Immature natural killer cell (primary cell): Measurements from ENCODE around the gene CITED4. TPM values are rescaled to one million over a fixed set of nuclear protein-coding genes. Genes with fewer than 3 reads are reported as not detected.
"Not testable (repeated sequence)": the region's sequence is repeated elsewhere in the genome, so short reads cannot be mapped to it uniquely, and the experiment has no call there.

Experiments used
- DNase-seq, 3 donors: peaks; one replicate each; pipeline ENCODE4 v3.0.0; 2022; ENCODE audit warnings: mixed read lengths in 1 of 3
- H3K27ac Mint-ChIP-seq, 6 donors: one replicate each; pipeline ENCODE4 v1.8.0; 2020; ENCODE audit warnings: mixed read lengths in 6 of 6, mild to moderate bottlenecking in 5 of 6, inconsistent platforms in 4 of 6, moderate library complexity in 3 of 6
- H3K27me3 Mint-ChIP-seq, 3 donors: one replicate each; pipeline ENCODE4 v1.8.0; 2020 to 2021; ENCODE audit warnings: low read depth in 3 of 3, mild to moderate bottlenecking in 3 of 3, mixed read lengths in 3 of 3, moderate library complexity in 3 of 3, inconsistent platforms in 1 of 3
- H3K36me3 Mint-ChIP-seq, 3 donors: one replicate each; pipeline ENCODE4 v1.8.0; 2020; ENCODE audit warnings: mixed read lengths in 3 of 3, inconsistent platforms in 2 of 3, mild to moderate bottlenecking in 2 of 3
- H3K4me1 Mint-ChIP-seq, 2 donors: one replicate each; pipeline ENCODE4 v1.8.0; 2020; ENCODE audit warnings: inconsistent platforms in 2 of 2, mild to moderate bottlenecking in 2 of 2, mixed read lengths in 2 of 2, moderate library complexity in 1 of 2
- H3K4me3 Mint-ChIP-seq, 5 donors: one replicate each; pipeline ENCODE4 v1.8.0; 2020; ENCODE audit warnings: mild to moderate bottlenecking in 5 of 5, mixed read lengths in 5 of 5, inconsistent platforms in 3 of 5, moderate library complexity in 3 of 5
- H3K9me3 Mint-ChIP-seq, 6 donors: one replicate each; pipeline ENCODE4 v1.8.0; 2020; ENCODE audit warnings: mild to moderate bottlenecking in 6 of 6, mixed read lengths in 6 of 6, inconsistent platforms in 4 of 6, moderate library complexity in 3 of 6
- polyA plus RNA-seq, 3 donors: library from polyadenylated mRNA; unstranded; fragments of 300-500 nt; fragmentation: Illumina TruSeq; gene quantifications; one replicate each; pipeline ENCODE4 v1.2.3, GENCODE V29; 2021

CITED4 gene
- polyA plus RNA-seq, 3 donors from 2014 or later, result 2.1 to 3.5 (median 2.7) TPM

- no peak for DNase-seq
- H3K36me3 Mint-ChIP-seq, result peaks cover 4 to 8% (median 5%) of the 10 kb centered on the region in 3 donors
- peaks cover 0 to 5% (median 0%) of the 10 kb centered on the region in 3 donors for H3K27me3 Mint-ChIP-seq
- H3K9me3 Mint-ChIP-seq, result peaks cover 8 to 26% (median 11%) of the 10 kb centered on the region in 6 donors
- H3K4me3 Mint-ChIP-seq, result no peak overlapping the region
- H3K4me1 Mint-ChIP-seq, result no peaks in the 10 kb centered on the region
- H3K27ac Mint-ChIP-seq, result no peak overlapping the region
Observed at GRCh38 chr1:40895601-40896000, 33.4 kb upstream of the CITED4 start.

GRCh38 chr1:40894858-40895257 is 32.7 kb upstream of the CITED4 start:
- H3K27ac Mint-ChIP-seq, H3K4me1 Mint-ChIP-seq, H3K4me3 Mint-ChIP-seq, H3K36me3 Mint-ChIP-seq, H3K27me3 Mint-ChIP-seq, DNase-seq: not testable (repeated sequence)
- H3K9me3 Mint-ChIP-seq, result peaks cover 8 to 26% (median 11%) of the 10 kb centered on the region in 6 donors

- no peak overlapping the region for H3K4me3 Mint-ChIP-seq
- H3K27ac Mint-ChIP-seq, result no peak overlapping the region
- peaks cover 8 to 26% (median 11%) of the 10 kb centered on the region in 6 donors for H3K9me3 Mint-ChIP-seq
Observed at GRCh38 chr1:40894455-40894854, 32.3 kb upstream of the CITED4 start.

GRCh38 chr1:40893946-40894345 is 31.8 kb upstream of the CITED4 start:
- H3K9me3 Mint-ChIP-seq, result peaks cover 8 to 26% (median 11%) of the 10 kb centered on the region in 6 donors
- peaks cover 0 to 5% (median 3%) of the 10 kb centered on the region in 3 donors for H3K27me3 Mint-ChIP-seq
- no peaks in the 10 kb centered on the region for H3K4me1 Mint-ChIP-seq
- H3K36me3 Mint-ChIP-seq, result peaks cover 4 to 8% (median 5%) of the 10 kb centered on the region in 3 donors
- no peak overlapping the region for H3K27ac Mint-ChIP-seq
- no peak for DNase-seq
- no peak overlapping the region for H3K4me3 Mint-ChIP-seq

More at GRCh38 chr1:40894455-40894854, 32.3 kb upstream of the CITED4 start:
- H3K4me1 Mint-ChIP-seq, result no peaks in the 10 kb centered on the region
- no peak for DNase-seq
- peaks cover 4 to 8% (median 5%) of the 10 kb centered on the region in 3 donors for H3K36me3 Mint-ChIP-seq
- peaks cover 0 to 5% (median 3%) of the 10 kb centered on the region in 3 donors for H3K27me3 Mint-ChIP-seq

GRCh38 chr1:40892354-40892753 is 30.2 kb upstream of the CITED4 start:
- peaks cover 4 to 8% (median 5%) of the 10 kb centered on the region in 3 donors for H3K36me3 Mint-ChIP-seq
- peaks cover 8 to 26% (median 11%) of the 10 kb centered on the region in 6 donors for H3K9me3 Mint-ChIP-seq
- no peak overlapping the region for H3K4me3 Mint-ChIP-seq
- no peaks in the 10 kb centered on the region for H3K4me1 Mint-ChIP-seq
- no peak for DNase-seq
- H3K27me3 Mint-ChIP-seq, result peaks cover 2 to 7% (median 4%) of the 10 kb centered on the region in 3 donors
- H3K27ac Mint-ChIP-seq, result no peak overlapping the region

GRCh38 chr1:40890771-40891170 is 28.6 kb upstream of the CITED4 start:
- no peak overlapping the region for H3K27ac Mint-ChIP-seq
- no peak for DNase-seq
- H3K36me3 Mint-ChIP-seq, result peaks cover 4 to 8% (median 5%) of the 10 kb centered on the region in 3 donors
- no peaks in the 10 kb centered on the region for H3K4me1 Mint-ChIP-seq
- H3K9me3 Mint-ChIP-seq, result peaks cover 8 to 26% (median 11%) of the 10 kb centered on the region in 6 donors
- H3K27me3 Mint-ChIP-seq, result peaks cover 2 to 8% (median 7%) of the 10 kb centered on the region in 3 donors
- no peak overlapping the region for H3K4me3 Mint-ChIP-seq

GRCh38 chr1:40887652-40888051 is 25.5 kb upstream of the CITED4 start:
- Mint-ChIP-seq H3K27ac (no peak overlapping the region), H3K4me1 (peaks cover 4 to 6% of the 10 kb centered on the region in 2 donors), H3K27me3 (peaks cover 3 to 19% (median 19%) of the 10 kb centered on the region in 3 donors), H3K4me3 (no peak overlapping the region), H3K36me3 (peaks cover 0 to 4% (median 0%) of the 10 kb centered on the region in 3 donors), H3K9me3 (peaks cover 0 to under 1% (median 0%) of the 10 kb centered on the region in 6 donors)
- DNase-seq, result no peak

- Mint-ChIP-seq H3K9me3 (no peaks in the 10 kb centered on the region), H3K4me1 (peaks cover 4 to 6% of the 10 kb centered on the region in 2 donors), H3K27ac (no peak overlapping the region), H3K27me3 (peaks cover 5 to 19% (median 17%) of the 10 kb centered on the region in 3 donors), H3K36me3 (peaks cover 0 to 4% (median 0%) of the 10 kb centered on the region in 3 donors), H3K4me3 (no peak overlapping the region)
- DNase-seq, result no peak
Observed at GRCh38 chr1:40887012-40887378, 24.8 kb upstream of the CITED4 start.

- peaks cover 0 to 4% (median 0%) of the 10 kb centered on the region in 3 donors for H3K36me3 Mint-ChIP-seq
- no peaks in the 10 kb centered on the region for H3K9me3 Mint-ChIP-seq
- no peak overlapping the region for H3K4me3 Mint-ChIP-seq
- peaks cover 5 to 19% (median 17%) of the 10 kb centered on the region in 3 donors for H3K27me3 Mint-ChIP-seq
- no peak overlapping the region for H3K27ac Mint-ChIP-seq
- DNase-seq, result no peak
- H3K4me1 Mint-ChIP-seq, result peaks cover 4 to 6% of the 10 kb centered on the region in 2 donors
Observed at GRCh38 chr1:40886318-40887011, 24.3 kb upstream of the CITED4 start.

GRCh38 chr1:40884055-40884795 is 22.1 kb upstream of the CITED4 start:
- H3K4me1 Mint-ChIP-seq, result peaks cover 4 to 6% of the 10 kb centered on the region in 2 donors
- H3K27me3 Mint-ChIP-seq, result peaks cover 7 to 17% (median 16%) of the 10 kb centered on the region in 3 donors
- peak overlapping the region in 1 of 6 donors; percentile 21 for H3K27ac Mint-ChIP-seq
- H3K36me3 Mint-ChIP-seq, result peaks cover 0 to 4% (median 0%) of the 10 kb centered on the region in 3 donors
- DNase-seq, result no peak
- H3K4me3 Mint-ChIP-seq, result peak overlapping the region in 4 of 5 donors; percentile 33 to 57 (median 54)
- no peaks in the 10 kb centered on the region for H3K9me3 Mint-ChIP-seq

- DNase-seq, result no peak
- Mint-ChIP-seq H3K27ac (no peak overlapping the region), H3K4me3 (no peak overlapping the region), H3K9me3 (no peaks in the 10 kb centered on the region), H3K4me1 (peaks cover 24 to 25% of the 10 kb centered on the region in 2 donors), H3K27me3 (peaks cover 10 to 12% (median 11%) of the 10 kb centered on the region in 3 donors), H3K36me3 (peaks cover 0 to 4% (median 0%) of the 10 kb centered on the region in 3 donors)
Observed at GRCh38 chr1:40880813-40881549, 18.8 kb upstream of the CITED4 start.

GRCh38 chr1:40879482-40880175 is 17.5 kb upstream of the CITED4 start:
- no peak for DNase-seq
- H3K27ac Mint-ChIP-seq, result no peak overlapping the region
- peaks cover 0 to 4% (median 0%) of the 10 kb centered on the region in 3 donors for H3K36me3 Mint-ChIP-seq
- no peaks in the 10 kb centered on the region for H3K9me3 Mint-ChIP-seq
- H3K27me3 Mint-ChIP-seq, result peaks cover 3 to 10% (median 8%) of the 10 kb centered on the region in 3 donors
- H3K4me3 Mint-ChIP-seq, result no peak overlapping the region
- H3K4me1 Mint-ChIP-seq, result peaks cover 35 to 37% of the 10 kb centered on the region in 2 donors

GRCh38 chr1:40878906-40879305 is 16.7 kb upstream of the CITED4 start:
- Mint-ChIP-seq H3K36me3 (peaks cover 0 to 3% (median 0%) of the 10 kb centered on the region in 3 donors), H3K27me3 (peaks cover 2 to 10% (median 5%) of the 10 kb centered on the region in 3 donors), H3K4me1 (peaks cover 37 to 38% of the 10 kb centered on the region in 2 donors), H3K4me3 (no peak overlapping the region), H3K27ac (peak overlapping the region in 1 of 6 donors; percentile 40), H3K9me3 (no peaks in the 10 kb centered on the region)
- DNase-seq, result no peak
